OCI-LY7 (cell line): Measurements from ENCODE around the gene MIAT.

Experiments used
- CTCF ChIP-seq: fragments of 200-600 bp; sonication (generic); conservative IDR thresholded peaks from 2 replicates; pipeline ENCODE4 v1.5.1; 2014; ENCODE audit warnings: mild to moderate bottlenecking, antibody characterized with exemption, low read length, moderate library complexity, mixed read lengths
- EZH2phosphoT487 ChIP-seq: fragments of 200-600 bp; sonication (generic); IDR thresholded peaks from 2 replicates; pipeline ENCODE4 v1.6.1; 2018; ENCODE audit warnings: low read depth, borderline replicate concordance, mild to moderate bottlenecking, mixed run types, antibody characterized with exemption, low read length, moderate library complexity, mixed read lengths

DNA sequence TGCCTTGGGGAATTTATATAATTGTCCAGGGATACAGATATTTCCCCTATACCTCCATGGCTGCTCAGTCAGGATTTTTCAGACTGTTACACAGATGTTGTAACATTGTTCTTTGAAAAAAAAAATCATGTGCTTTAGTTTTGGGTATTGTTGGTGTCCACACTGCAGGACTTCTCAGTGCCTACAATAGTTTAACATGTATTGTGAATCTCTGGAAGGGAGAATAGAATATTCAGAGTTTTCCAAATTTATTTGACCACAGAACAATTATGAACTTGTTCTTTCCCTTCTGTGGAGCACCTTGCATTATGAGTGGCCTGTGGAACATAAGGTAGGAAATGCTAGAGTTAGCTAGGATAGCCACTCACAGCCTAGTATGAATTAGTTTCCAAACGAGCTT lies 21.1 kb upstream of the MIAT start:
- TF ChIP-seq EZH2phosphoT487, result no peak
- no peak for TF ChIP-seq CTCF
